KOPT-K1 (cell line): ENCODE results near the gene ADTRP.

ENCODE experiments used
- H3K27ac ChIP-seq: fragments of 200-600 bp; sonication (generic); 2 replicates; pipeline ENCODE4 v1.5.1; 2016; ENCODE audit warnings: antibody characterized with exemption, mild to moderate bottlenecking, low read depth, low read length; ENCODE audit not compliant: poor library complexity, severe bottlenecking
- H3K36me3 ChIP-seq: fragments of 200-600 bp; sonication (generic); 2 replicates; pipeline ENCODE4 v1.5.1; 2017; ENCODE audit warnings: antibody characterized with exemption, mild to moderate bottlenecking, low read length, moderate library complexity; ENCODE audit not compliant: insufficient read depth
- H3K9me3 ChIP-seq: fragments of 200-600 bp; sonication (generic); 2 replicates; pipeline ENCODE4 v1.5.1; 2017; ENCODE audit warnings: antibody characterized with exemption, low read length, mild to moderate bottlenecking; ENCODE audit not compliant: insufficient read depth, poor library complexity, severe bottlenecking

ADTRP gene

DNA sequence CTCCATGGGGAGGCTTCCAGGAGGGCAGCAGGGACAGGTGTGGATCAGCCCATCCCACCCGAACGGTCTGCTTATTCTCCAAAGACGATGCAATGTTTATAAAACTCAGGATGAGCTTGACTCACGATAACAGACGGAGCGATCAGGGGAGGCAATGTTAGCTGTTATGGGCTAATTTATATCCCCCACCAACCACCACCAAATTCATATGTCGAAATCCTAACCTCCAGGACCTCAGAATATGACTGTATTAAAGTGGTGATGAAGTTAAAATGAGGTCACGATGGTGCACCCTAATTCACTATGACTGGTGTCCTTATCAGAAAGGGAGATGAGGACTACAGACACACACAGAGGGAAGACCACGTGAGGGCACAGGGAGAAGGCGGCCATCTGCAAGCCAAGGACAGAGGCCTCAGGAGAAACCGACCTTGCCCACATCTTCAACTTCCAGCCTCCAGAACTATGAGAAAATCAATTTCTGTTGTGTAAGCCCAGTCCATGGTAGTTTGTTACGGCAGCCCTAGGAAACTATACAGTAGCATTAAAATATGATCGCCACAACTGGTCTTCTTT lies 7.0 kb downstream of the ADTRP start:
- Histone ChIP-seq H3K27ac (no peak overlapping the region), H3K9me3 (no peaks in the 10 kb centered on the region), H3K36me3 (no peaks in the 10 kb centered on the region)

DNA sequence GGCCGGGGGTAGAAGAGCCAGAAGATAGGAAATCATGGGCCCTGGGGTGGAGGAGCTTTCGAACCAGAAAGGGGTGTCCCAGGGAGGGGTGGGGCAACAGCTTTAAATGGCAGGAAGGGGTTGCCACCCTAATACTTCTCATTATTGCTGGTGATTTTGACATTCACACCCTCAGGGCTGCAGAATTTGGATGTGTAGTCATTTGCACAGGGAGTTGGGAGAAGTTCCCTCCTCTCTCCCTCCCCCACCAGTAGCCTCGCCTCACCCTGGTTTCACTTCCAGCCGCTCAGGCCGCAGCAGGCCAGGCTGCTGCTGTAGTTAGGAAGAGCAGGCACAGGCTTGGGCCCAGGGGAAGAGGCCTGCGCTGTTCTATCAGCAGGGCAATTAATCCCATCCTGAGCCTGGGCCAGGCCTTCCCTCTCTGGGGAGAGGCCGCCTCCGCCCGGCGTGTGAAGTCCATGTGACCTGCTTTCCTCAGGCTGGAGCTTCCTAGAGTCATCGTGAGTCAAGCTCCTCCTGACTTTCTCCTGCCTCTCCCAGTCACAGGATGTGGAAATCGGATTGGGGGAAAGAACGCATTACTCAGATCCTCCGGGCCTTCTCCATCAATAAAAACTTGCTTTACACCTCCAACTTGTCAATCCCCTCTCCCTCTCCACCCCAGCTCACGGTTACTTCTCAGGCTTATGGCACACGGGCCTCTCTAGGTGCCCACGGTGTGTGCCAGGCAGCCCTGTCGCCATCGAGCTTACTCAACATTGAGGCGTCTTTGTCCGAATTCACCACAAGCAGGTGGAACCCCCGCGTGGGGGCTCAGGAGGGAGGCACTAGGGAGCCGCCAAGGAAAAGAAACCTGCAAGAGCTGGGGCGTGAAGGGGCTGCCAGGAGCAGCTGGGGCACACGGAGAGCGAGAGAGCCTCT lies 7.8 kb downstream of the ADTRP start:
- no peaks in the 10 kb centered on the region for H3K36me3 ChIP-seq
- H3K9me3 ChIP-seq = no peaks in the 10 kb centered on the region
- H3K27ac ChIP-seq = no peak overlapping the region

DNA sequence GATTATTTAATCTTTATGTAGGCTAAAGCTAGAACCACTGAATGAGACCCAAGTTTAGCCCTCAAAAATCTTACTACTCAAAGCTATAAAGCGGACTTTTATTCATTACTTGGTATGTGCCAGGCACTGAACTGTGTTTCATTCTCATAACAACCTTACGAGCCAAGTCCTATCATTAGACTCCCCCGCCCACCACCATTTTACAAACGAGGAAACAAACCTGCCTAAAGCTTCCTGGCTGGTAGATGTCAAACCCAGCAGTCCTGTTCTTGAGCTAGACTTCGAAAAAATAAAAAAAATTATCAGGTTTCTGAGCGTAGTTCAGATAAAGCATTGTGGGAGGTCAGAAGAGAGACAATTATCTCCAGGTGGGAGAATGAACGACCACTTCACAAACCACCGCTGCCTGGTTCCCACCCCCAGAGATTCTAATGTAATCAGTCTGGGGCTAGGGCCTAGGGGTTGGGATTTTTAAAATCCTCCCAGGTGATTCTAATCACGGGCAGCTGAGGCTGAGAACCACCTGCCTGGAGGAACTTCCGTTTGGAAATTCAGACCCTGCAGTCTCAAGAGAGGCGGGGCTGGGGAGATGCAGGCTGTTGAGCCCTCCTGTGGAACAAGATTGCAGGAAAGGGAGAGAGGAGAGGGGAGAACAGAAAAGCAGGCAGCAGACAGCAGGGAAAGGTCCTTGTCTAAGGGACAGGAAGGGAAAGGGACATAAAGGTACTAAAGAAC lies 8.6 kb downstream of the ADTRP start:
- no peak overlapping the region for H3K27ac ChIP-seq
- H3K36me3 ChIP-seq = no peaks in the 10 kb centered on the region

DNA sequence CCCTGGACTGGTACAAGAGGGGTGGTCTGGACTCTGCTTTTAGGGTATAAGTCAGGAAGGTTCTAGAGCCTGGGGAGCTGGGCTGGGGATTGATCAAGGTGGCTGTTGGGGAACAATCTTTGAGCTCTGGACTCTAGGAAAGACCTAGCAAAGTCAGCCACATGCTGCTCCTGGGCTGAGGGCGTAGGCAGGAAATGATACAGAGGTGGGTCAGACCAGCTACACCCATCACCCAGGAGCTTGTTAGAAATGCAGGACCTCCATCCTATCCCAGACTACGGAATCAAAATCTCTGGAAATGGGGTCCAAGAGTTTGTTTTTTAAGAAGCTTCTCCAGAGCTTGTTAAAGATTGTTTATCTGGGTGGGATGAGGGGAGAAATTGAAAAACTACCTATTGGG lies 9.4 kb downstream of the ADTRP start:
- Histone ChIP-seq H3K9me3 (no peaks in the 10 kb centered on the region), H3K27ac (no peak overlapping the region), H3K36me3 (no peaks in the 10 kb centered on the region)

More for the DNA sequence above, 8.6 kb downstream of the ADTRP start:
- no peaks in the 10 kb centered on the region for H3K9me3 ChIP-seq

DNA sequence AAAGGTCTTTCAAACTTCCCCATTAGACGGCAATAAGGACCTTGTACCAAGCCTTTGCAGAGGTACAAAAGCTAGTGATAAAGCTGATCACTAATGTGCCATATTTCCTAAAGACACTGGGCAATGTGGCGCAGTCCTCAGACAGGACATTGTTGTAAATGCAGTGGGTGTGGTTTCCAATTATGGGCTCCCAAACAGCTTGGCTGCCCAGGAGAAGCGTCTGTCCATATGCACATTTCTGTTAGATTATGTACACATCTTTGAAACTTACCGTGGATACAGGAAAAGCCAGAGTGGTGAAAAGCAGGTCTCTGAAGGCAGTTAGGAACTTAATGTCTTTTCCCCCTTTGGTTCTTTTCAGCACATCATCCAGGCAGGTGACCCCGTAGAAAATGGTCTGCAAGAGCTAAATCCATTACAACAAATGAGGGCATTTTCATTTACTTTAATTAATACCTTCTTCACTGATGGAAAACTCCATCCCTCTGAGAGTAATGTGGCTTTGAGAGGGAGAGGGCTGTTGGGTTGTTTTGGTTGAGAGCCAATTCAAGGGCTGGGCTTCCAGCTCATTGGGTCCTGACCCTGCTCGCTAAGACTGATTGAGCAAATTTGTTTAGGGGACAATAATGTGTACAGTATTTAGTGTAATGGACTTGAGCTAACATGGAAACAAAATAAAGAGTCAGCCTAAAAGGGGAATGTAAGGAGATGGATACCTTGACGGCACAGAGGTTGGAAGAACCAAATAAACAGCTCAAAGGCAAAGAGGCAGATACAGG lies 10.4 kb downstream of the ADTRP start:
- Histone ChIP-seq H3K27ac (no peak overlapping the region), H3K9me3 (no peaks in the 10 kb centered on the region), H3K36me3 (no peaks in the 10 kb centered on the region)

DNA sequence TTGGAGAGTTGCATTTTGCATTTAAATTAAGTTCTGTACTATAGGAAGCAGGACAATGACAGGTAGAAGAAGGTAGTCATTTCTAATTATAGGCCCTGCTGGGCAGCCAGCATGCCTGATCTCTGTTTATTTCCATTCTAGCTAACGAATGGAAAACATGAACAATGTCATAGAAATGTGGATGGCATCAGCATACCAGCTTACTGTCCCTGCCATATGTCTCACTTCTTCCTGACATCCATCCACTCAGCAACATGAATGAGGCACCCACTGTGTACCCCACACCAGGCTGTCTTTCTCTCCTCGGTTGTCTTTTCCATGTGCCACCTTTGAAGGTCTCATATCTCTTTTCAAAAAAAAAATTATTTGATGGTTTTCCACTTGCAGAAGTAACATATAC lies 11.1 kb downstream of the ADTRP start:
- Histone ChIP-seq H3K9me3 (no peaks in the 10 kb centered on the region), H3K36me3 (no peaks in the 10 kb centered on the region), H3K27ac (no peak overlapping the region)

DNA sequence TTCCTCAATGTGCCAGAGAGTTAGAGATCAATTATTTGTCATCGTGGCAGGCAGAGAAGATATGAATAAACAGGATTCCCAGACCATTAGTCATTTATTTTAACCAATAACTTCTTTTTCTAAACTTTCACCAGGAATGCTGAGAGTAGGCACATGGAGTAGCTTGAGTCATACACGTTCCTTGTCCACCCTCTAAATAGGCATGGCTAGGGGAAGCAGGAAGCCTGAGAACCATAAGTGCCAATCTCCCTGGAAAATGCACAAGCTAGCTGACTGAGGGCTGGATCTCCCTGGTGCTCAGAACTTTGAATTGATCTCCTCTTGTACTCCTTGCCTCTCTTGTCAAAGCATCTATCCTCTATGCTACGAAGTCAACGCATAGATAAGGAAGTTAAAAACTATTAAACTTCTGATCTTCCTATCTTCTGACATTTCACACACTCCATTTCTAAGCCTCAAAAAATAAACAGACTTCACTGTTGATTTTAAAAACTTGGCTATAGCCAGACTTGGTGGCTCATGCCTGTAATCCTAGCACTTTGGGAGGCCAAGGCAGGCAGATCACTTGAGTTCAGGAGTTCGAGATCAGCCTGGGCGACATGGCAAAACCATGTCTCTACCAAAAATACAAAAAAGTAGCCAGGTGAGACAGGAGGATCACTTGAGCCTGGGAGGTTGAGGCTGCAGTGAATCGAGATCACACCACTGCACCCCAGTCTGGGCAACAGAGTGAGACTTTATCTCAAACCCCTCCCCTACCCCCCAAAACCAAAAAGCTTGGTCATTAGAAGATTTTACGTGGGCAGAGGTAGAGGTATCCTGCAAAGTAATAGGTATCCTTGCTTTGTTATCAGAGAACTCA lies 11.8 kb downstream of the ADTRP start:
- no peak overlapping the region for H3K27ac ChIP-seq

DNA sequence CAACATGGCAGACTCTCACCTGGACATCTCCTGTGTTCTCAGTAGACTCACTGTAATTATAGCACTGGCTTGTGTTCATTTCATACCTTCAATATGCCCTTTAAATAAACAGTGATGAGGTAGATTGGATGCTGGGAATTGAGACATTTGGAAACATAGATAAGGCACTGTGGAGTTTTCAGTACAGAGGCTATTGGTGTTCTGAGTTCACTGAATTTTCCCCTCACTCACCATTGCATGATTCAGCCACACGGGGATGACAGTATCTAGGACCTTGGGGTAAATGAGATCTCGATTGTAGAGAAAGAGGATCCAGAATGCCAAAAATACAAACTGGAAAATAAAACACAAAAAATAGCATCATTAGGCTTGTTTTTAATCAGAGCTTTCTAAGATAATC lies 12.6 kb downstream of the ADTRP start:
- Histone ChIP-seq H3K27ac (no peak overlapping the region), H3K36me3 (no peaks in the 10 kb centered on the region), H3K9me3 (no peaks in the 10 kb centered on the region)

More for the DNA sequence above, 11.8 kb downstream of the ADTRP start:
- Histone ChIP-seq H3K36me3 (no peaks in the 10 kb centered on the region), H3K9me3 (no peaks in the 10 kb centered on the region)

DNA sequence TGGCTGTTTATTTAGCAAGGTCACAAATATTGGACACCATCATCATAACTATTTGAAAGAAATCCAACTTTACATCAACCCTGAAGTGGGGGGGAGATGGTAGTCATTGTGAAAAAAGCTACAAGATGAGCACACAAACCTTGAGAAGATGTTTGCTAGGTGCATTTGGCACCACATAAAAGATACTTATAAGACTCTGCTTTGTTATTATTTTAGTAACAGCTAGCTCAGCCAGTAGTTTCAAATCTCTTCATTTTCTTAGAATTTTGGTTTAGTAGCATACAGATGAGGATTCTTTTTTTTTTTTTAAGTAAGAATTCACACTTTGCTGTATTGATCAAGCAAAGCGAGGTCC lies 14.4 kb downstream of the ADTRP start:
- Histone ChIP-seq H3K27ac (no peak overlapping the region), H3K36me3 (no peaks in the 10 kb centered on the region), H3K9me3 (no peaks in the 10 kb centered on the region)

DNA sequence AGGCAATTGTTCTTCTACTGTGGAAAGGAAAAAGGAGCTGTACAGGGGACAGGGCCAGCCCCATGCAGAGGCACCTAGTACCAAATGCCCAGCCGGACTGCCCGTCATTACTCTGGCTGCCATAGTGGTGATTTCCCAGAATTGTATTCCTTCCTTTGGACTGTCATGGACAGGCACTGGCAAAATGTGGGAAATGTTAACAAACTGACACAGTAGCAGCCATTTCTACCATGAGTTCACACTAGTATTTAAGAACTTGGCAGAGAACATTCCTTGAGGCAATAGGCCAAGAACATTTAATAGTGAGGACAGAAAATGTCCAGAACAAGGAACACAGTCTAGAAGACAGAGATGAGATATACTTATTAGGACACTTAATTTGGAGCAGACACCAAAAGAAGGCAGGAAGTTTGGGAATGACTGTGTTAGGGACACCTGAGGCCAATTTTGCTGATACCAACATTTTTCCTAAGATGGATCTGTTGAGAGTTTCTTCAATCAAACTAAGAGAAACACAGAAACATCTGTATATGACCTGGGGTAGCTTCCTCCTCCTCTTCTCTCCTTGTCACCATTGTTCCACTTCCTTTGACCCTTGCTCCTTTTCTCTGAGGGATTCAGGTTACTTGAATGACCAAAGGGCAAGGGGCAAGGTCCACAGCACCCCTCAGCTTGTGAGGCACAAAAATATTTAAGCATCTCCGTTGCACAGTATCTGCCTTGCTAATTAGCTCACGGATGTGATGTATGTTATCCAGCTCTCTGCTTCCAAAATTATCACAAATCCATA lies 14.9 kb downstream of the ADTRP start:
- Histone ChIP-seq H3K9me3 (no peaks in the 10 kb centered on the region), H3K36me3 (no peaks in the 10 kb centered on the region), H3K27ac (no peak overlapping the region)

DNA sequence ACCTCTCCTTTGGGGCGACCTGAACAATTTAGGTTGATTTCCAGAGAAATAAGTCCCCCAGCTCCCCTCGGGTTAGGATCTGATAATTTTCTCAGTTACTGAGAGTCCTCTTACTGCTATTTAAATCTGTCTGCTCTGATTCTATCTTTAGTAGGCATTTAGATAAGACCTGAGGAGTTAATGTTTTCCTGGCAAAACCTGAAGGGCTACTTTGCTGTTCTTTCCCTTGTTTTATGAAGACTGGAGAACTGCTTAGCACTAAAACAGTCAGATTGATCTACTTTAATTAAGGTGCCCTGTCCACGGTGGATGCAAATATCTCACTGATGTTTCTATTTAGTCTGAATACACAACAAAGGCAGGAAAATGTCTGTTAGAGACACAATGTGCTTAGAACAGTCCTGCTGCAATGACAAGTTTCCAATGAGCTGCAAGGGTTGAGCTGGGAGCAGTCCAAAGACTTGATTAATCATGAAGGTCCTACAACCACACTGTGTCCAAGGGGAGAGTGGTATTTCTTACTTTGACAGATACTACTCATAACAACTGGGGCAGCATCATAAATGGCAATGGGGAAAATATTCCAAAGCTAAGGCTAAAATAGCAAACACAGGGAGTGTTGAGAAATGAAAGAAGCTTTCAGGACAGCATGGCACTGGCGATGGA lies 15.7 kb downstream of the ADTRP start:
- H3K9me3 ChIP-seq = no peaks in the 10 kb centered on the region
- H3K36me3 ChIP-seq = no peaks in the 10 kb centered on the region
- no peak overlapping the region for H3K27ac ChIP-seq

DNA sequence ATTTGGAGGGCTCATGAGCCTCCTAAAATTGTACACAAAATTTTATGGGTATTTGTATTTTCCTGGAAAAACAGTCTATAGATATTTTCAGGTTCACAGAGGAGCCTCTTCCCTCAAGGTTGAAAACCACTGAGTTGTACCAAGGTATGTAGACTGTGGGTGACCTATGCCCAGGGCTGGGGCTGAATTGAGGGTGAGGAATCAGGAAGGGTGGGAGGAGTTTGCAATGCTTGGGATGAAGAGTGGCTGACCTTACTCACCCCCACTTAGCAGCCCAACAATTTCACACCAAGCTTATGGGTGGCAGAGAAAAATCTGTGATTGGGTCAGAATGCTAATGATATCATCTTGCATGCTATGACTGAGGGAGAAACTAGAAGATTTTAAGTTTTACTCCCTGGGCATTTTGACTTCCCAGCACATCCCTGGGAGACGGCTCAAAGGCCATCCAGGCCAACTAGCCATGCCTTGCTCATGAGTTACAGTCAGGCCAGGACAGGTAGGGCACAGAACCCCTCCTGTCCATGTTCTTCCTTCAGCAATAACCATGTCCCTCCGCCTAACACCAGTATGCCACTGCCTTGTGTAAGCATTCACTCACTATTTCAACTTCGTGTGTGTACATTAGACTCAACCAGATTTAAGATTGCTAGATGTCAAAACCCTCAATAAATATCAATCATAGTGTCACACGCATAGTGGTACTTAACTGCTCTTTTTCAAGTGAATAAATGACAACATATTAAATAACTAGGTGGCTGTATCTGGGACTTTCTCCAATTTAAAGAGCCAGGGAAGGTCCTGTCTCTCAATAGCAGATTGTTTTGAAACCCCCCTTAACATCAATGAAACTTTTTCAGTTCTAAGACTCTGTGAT lies 16.6 kb downstream of the ADTRP start:
- Histone ChIP-seq H3K27ac (no peak overlapping the region), H3K36me3 (no peaks in the 10 kb centered on the region), H3K9me3 (no peaks in the 10 kb centered on the region)
